GM06990 (cell line): ENCODE results near the gene MRPL49.

ENCODE experiments used
- DNase-seq: peaks from one replicate; pipeline ENCODE4 v3.0.0-alpha.2; 2011; ENCODE audit not compliant: insufficient read length; ENCODE audit errors: extremely low read depth
- H3K27me3 ChIP-seq: replicated peaks from 2 replicates; pipeline ENCODE4 v1.6.0; 2011; ENCODE audit warnings: low read length; ENCODE audit not compliant: control insufficient read depth, insufficient read depth
- H3K36me3 ChIP-seq: 2 replicates; pipeline ENCODE4 v1.5.1; 2011; ENCODE audit warnings: low read length; ENCODE audit not compliant: control insufficient read depth, insufficient read depth
- H3K4me3 ChIP-seq: replicated peaks from 2 replicates; pipeline ENCODE4 v1.5.1; 2011; ENCODE audit warnings: low read depth, mild to moderate bottlenecking, control low read depth, low read length
- CTCF ChIP-seq: IDR thresholded peaks from 2 replicates; pipeline ENCODE4 v1.5.1; 2011; ENCODE audit warnings: low read length, control low read depth, mild to moderate bottlenecking, inconsistent platforms; ENCODE audit not compliant: insufficient read depth, poor library complexity, severe bottlenecking

The MRPL49 gene

GRCh38 chr11:65125197-65126056 is 3.3 kb downstream of the MRPL49 start:
- H3K27me3 ChIP-seq, result no peaks in the 10 kb centered on the region
- peaks cover 50% of the 10 kb centered on the region for H3K36me3 ChIP-seq
- no peak for TF ChIP-seq CTCF
- no peak overlapping the region for H3K4me3 ChIP-seq
- DNase-seq, result no peak

GRCh38 chr11:65126624-65127274 is 4.6 kb downstream of the MRPL49 start:
- no peaks in the 10 kb centered on the region for H3K27me3 ChIP-seq
- H3K4me3 ChIP-seq, result no peak overlapping the region
- DNase-seq, result no peak
- TF ChIP-seq CTCF, result no peak
- H3K36me3 ChIP-seq, result peaks cover 60% of the 10 kb centered on the region

GRCh38 chr11:65127473-65128181 is 5.5 kb downstream of the MRPL49 start:
- H3K4me3 ChIP-seq, result no peak overlapping the region
- DNase-seq, result no peak
- no peaks in the 10 kb centered on the region for H3K27me3 ChIP-seq
- peaks cover 65% of the 10 kb centered on the region for H3K36me3 ChIP-seq
- TF ChIP-seq CTCF, result no peak

GRCh38 chr11:65128182-65129145 is 6.3 kb downstream of the MRPL49 start:
- peaks cover 67% of the 10 kb centered on the region for H3K36me3 ChIP-seq
- DNase-seq, result no peak
- no peak for TF ChIP-seq CTCF

More at GRCh38 chr11:65128182-65129145, 6.3 kb downstream of the MRPL49 start:
- Histone ChIP-seq H3K27me3 (no peaks in the 10 kb centered on the region), H3K4me3 (no peak overlapping the region)
